Measurements from ENCODE around the gene CHRNA3. TPM values are rescaled to one million over a fixed set of nuclear protein-coding genes. Genes with fewer than 3 reads are reported as not detected.
"Not testable (repeated sequence)": the region's sequence is repeated elsewhere in the genome, so short reads cannot be mapped to it uniquely, and the experiment has no call there.

The CHRNA3 gene
- total RNA-seq, 1 donor from 2014 or later: 0.65 TPM

DNA sequence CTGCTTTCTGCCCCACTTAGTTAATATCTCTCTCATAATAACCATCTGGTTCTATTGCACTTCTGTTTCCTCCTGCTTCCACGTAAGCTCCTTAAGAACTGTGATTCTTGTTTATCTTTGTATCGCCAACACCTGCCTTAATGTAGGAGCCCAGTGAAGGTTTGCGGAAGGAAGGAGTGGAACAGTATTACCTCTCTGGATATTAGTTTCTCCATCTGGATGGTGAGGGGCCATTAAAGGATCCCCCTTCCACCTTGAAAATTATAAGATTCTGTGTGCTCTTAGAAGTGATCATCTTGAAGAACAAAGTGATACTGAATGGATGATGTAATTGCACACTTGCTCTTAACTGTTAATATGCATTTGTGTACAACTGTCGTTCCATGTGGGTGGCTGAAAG is 53.3 kb downstream of the CHRNA3 start:
- intact Hi-C loops (cut with DNase I): no loop called here
- DNase-seq (ENCODE audit: low spot score): no peak

DNA sequence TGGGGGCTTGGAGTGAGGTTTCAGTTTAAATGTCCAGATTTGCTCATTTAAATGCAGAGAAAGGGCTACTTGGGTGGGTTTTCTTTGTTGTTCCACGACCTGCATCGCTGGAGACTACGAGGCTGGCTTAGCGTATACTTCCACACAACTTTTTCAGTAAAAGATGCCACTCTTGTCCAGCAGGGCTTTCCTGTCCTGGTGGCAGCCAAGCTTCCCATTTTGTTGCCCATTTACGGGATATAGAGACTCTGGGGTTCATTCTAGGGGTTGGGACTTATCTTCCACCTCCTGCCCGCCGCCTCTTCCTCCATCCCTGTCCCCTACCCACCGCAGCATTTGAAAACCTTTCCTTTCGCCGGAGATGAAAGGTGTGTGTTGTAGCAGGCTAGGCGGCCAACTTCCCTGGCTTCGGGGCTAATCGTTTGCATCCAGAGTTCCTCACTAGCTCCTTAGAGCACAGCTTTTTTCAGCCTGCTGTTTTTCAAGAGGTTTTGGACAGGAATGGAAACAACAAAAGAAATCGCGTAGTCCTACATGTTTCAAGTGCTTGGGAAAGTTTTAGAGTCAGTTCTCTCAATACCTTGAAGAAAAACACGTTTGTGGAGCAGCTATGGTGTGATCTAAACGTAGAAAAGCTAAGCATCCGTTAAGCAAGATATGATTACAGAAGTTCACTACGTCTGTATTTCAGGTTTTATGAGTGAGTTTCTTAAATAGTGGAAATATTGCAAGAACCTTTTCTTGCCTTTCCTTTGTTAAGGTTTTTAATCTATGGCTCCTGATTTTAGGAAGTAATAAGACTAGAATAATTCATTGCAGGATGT is 54.6 kb downstream of the CHRNA3 start:
- DNase-seq (ENCODE audit: low spot score): no peak
- intact Hi-C loops (cut with DNase I): no loop called here

DNA sequence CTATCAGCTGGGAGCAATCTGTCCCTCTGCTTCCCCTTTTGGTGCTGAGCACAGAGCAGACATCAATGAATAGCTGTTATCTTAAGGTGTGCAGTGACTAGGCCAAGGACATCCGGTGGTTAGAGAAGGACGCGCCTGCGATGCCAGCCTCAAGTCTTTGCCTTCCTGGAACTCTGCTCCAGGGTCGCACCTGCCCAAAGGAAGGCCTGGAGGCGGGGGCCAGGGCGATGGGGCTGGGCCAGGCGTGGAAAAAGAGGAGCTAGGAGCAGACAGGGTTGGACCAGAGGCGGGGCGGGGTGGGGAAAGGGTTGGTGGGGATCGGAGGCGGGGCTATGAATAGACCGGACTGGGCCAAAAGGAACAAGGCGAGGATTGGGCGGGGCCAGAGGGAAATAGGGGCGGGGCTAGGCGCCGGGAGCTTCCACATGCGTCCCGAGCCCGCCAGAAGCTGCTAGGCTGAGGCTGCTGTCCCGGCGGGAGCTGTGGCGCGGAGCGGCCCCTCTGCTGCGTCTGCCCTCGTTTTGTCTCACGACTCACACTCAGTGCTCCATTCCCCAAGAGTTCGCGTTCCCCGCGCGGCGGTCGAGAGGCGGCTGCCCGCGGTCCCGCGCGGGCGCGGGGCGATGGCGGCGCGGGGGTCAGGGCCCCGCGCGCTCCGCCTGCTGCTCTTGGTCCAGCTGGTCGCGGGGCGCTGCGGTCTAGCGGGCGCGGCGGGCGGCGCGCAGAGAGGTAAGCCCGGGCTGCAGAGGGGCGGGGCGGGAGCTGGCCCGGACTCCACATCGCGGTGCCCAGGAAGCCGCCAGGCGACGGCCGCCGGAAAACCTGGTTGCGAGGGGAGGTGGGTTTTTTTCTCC is 55.5 kb downstream of the CHRNA3 start, which contains the start of gene CHRNA5:
CHRNA5 (plus strand) TSS at position 424 of the 854 bp plus-strand sequence; CDS start at position 624, 200 bp downstream.
- DNase-seq (ENCODE audit: low spot score): peak; percentile 87
- intact Hi-C loops (cut with DNase I): no loop called here

DNA sequence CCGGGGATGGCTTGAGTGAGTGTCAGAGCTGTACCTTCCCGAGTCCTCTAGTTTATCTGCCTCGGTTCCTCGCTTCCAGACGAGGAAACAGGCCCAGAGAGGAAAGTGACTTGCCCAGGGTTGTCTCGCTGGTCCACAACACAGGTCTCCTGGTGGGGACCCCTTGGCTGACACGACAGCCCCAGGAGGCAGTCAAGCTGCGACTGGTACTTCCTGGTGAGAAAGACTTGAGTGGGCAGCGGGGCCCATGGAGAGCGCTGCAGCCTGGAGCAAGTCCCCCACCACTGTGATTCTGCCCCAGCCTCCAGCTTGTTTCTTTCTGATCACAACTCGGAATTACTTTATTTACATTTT is 56.1 kb downstream of the CHRNA3 start:
- intact Hi-C loops (cut with DNase I): no loop called here
- DNase-seq (ENCODE audit: low spot score): no peak

DNA sequence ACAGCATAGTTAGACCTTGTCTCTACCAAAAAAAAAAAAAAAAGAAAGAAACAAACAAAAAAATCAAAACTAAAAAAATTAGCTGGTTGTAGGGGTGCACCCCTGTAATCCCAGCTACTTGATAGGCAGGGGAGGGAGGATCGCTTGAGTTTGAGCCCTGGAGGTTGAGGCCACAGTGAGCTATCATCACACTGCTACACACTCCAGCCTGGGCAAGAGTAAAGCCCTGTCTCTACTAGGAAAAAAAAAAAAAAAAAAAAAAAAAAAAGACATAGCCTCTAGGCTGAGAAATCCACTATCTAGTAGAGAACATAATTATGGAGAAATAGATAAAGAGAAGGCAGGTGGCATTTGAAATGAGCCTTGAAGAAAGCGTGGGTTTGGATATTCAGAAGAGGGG is 57.7 kb downstream of the CHRNA3 start:
- intact Hi-C loops (cut with DNase I): no loop called here

DNA sequence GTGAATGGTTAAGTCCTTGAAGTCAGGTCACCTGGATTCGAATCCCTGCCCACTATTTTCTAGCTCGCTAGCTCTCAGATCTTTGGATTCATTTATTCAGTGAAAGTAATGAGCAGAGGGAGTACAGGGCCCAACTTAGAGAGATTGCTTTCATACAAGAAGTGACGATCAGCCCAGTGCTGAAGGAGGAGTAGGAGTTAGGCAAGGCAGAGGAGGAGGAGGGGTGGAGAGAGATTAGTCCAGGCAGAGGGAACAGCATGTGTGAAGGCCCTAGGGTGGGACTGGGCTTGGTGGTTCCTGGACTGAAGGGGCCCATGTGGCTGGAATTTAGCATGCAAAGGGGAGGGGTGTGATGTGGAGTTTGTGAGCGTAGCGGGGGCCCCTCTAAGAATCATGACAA is 59.3 kb downstream of the CHRNA3 start:
- intact Hi-C loops (cut with DNase I): no loop called here

More for the DNA sequence above, 57.7 kb downstream of the CHRNA3 start:
- DNase-seq (ENCODE audit: low spot score): no peak

DNA sequence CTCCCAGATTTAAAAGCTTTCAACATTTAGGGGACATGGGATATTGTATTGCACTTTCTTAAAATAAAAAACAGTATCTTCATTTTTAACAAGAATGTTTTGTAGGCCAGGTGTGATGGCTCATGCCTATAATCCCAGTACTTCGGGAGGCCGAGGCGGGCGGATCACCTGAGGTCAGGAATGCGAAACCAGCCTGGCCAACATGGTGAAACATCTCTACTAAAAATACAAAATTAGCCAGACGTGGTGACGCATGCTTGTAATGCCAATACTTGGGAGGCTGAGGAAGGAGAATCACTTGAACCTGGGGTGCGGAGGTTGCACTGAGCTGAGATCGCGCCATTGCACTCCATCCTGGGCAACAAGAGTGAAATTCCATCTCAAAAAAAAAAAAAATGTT is 60.6 kb downstream of the CHRNA3 start:
- intact Hi-C loops (cut with DNase I); DNase-seq (ENCODE audit: low spot score): not testable (repeated sequence)

More for the DNA sequence above, 59.3 kb downstream of the CHRNA3 start:
- DNase-seq (ENCODE audit: low spot score): no peak

DNA sequence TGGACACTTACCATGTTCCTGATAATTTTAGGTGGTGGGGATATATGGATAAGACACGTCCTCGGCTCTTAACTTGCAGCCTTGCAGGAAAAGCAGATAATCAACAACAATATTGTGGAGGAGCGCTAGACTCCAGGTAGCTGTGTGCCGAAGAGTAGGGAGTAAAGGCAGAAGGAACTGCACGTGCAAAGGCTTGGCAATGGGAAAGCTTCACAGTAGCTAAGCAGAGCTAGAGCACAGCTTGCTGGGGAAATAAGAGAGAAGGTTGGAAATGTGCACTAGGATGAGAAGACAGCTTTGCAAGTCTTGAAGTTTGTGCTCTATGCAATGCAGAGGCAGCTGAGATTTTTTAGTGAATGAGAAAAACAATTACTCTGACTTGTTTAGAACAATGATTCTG is 68.2 kb downstream of the CHRNA3 start:
- intact Hi-C loops (cut with DNase I): no loop called here
- DNase-seq (ENCODE audit: low spot score): no peak

DNA sequence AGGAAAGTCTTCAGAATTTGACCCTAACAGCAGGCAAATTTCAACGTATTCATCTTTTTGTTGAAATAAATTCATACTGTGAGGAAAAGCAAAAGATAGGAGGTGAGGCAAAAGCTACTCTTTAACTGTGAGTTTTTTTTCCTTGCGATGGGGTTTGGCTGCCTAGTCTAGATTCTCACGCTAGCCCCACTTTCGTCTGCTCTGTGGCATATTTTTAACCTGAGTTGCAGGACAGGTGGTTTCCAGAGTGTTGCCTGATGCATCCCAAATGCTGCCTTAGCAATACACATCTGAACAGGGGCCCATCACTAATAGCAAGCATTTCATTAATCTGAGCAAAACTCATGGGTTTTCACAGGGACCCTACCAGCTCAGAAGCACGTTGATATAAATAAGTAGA is 68.9 kb downstream of the CHRNA3 start:
- DNase-seq (ENCODE audit: low spot score): no peak
- intact Hi-C loops (cut with DNase I): no loop called here

DNA sequence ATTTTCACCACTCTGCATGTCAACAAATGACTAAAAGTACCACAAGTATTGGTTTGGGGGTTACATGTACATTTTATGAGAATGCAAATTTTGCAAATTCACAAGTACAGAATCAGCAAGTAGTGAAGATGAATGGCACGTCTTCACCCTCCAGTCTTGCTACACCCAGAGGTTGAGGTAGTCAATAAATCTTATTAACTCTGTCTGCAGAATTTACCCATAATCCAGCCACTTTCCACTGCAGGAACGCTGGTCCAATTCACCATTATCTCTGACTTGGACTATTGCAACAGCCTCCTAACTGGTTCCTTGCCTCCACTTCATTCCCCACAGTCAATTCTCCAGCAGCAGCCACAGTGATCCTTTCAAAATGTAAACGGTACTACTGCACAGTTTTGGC is 70.0 kb downstream of the CHRNA3 start:
- DNase-seq (ENCODE audit: low spot score): no peak
- intact Hi-C loops (cut with DNase I): no loop called here

DNA sequence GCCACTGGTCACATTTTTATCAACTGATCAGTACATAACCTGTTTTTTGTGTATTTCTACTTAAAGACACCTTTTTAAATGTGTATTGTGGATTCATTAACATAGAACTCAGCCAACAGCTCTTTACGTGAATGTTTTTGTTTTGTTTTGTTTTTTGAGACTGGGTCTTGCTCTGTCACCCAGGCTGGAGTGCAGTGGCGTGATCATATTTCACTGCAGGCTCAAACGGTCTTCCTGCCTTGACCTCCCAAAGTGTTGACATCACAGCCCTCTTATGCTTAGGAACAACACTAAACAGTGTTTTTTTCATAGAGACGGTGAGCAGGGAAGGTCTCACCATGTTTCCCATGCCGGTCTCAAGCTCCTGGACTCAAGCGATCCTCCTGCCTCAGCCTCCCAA is 70.6 kb downstream of the CHRNA3 start:
- intact Hi-C loops (cut with DNase I): no loop called here
- no peak for DNase-seq (ENCODE audit: low spot score)

Other genes starting within 250 kb of the CHRNA3 start
- gene IREB2, start 182.8 kb downstream of the CHRNA3 start, total RNA-seq: 28.0 TPM
- gene HYKK, start 113.4 kb downstream of the CHRNA3 start, total RNA-seq: 5.1 TPM
- 105 TPM for gene PSMA4, start 80.6 kb downstream of the CHRNA3 start, total RNA-seq
- gene CHRNA5, start 55.5 kb downstream of the CHRNA3 start, total RNA-seq: 2.0 TPM
- gene CHRNB4, start 20.2 kb upstream of the CHRNA3 start, total RNA-seq: not detected
- 17.8 TPM for gene ADAMTS7, start 190.5 kb upstream of the CHRNA3 start, total RNA-seq